ENCODE results near the gene DPP6.
"Not testable (repeated sequence)": the region's sequence is repeated elsewhere in the genome, so short reads cannot be mapped to it uniquely, and the experiment has no call there.

Gene DPP6

DNA sequence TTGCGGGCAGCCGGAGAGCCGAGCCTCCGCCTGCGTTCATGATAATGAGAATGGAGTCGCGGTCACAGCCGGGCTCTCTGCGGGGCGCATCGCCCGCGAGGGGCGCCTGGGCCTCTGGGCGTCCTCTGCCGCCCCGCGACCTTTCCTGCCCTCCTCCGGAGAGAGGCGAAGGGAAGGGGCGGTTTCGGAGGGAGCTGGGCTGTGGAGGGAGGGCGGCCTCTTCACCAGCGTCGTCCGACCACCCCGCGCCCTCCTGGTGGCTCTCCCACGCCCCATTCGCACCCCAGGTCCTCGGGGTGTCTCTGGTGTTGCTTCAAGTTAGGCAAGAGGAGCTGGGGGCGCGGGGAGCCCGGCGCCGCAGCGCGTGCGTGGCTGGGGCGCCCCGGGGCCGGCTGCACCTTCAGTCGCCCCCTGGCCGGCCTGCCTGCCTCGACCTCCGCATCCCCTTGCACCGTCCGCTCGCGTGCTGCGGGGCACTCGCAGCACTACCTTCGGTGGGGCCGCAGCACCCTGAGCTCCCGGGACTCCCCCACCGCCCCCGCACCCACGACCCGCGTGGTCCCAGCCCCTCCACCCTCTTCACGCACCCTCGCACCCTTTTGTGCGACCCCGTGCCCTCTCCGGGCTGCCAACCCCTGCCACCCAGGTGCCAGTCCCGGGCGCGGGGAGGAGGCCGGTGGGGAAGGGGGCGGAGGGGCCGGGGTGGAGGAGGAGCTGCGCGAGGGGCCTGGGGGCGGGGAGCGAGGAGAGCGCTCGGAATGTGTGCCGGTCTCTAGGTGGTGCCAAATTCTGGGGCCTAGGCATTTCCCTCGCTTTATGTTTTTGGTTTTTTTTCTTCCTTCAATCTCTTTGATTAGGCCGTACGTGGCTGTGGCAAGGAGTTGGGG is at the start of gene DPP6:
Gene DPP6 (plus strand): TSS at position 756 of the 887 bp plus-strand sequence.
- DNase-seq (ENCODE audit: low read depth), result not testable (repeated sequence)

DNA sequence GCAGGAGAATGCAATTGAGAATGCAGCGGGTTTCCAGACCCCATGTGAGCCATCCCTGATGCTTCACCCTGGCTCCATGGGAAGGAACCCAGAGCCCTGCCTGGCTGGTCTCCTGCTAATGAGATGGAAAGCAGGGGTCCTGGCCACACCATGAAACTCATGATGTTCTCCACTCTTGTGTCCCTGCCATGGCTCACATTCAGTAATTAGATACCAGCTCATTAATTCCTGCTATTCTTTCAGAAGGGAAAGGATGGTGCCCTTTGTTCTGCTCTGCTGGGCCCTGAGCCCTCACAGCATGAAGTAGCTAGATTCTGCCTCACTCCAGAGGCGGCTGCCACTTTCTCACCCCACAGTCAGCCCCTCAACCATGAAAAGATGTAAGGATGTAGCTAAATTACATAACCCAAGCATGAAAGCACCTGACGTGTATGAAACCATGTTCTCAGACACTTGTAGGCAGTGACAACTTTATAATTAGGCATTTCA is 42.7 kb upstream of the DPP6 start:
- not testable (repeated sequence) for DNase-seq (ENCODE audit: low read depth)

DNA sequence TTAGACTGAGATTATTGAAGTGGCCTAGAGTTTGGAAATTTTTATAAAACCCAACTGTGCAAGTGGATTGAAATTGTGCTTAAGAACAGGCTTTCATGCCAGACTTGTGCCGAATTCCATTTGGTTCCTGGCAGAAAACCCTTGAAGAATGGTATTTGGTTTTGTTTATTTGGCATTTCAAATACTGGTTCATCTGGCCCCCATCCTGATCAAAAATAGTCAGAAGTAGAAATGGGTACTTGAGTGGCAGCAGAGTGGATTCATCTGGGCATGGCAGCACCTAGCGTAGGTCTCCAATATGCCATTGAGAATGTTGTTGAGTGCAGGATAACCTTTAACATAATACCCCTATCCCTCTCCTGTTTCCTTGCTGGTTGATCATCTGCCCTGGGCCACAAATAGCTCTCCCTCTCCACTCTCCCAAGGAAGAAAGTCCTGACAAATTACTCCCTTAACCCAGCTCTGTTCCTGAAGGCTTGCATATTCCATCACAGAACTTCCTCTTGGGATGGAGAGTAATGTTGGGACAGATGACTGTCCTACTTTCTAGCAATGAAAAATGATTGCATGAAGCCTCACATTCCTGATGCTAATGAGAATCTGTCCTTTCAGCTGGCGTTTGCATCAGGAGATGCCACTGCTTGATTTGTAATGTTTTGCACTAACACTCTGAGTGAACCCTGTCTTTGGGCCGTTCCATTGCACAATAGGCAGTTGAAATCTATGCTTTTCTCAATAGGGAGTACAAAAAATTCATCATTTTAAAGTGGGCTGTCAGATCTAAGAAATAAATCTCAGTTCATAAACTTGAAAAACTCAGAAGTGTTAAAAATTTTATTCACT is 41.3 kb upstream of the DPP6 start:
- not testable (repeated sequence) for DNase-seq (ENCODE audit: low read depth)

DNA sequence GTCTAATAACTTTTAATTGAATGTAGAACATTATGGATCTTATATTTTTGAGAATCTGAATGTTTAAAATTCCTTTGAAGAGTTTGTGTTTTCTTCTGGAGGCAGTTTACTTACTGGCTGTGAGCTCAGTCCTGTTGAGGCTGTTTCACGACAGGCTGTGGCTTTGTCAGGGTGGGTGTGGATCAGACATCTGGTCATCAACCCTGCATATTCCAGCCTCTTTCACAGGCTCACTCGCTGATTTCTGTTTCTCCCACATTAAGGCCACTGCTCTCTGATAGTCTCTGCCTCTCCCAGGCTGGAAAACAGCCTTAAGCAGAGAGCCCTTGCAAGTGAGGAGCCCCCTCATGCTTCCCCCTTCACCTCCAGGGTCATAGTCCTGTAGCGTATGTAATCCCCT is 39.4 kb upstream of the DPP6 start:
- not testable (repeated sequence) for DNase-seq (ENCODE audit: low read depth)

DNA sequence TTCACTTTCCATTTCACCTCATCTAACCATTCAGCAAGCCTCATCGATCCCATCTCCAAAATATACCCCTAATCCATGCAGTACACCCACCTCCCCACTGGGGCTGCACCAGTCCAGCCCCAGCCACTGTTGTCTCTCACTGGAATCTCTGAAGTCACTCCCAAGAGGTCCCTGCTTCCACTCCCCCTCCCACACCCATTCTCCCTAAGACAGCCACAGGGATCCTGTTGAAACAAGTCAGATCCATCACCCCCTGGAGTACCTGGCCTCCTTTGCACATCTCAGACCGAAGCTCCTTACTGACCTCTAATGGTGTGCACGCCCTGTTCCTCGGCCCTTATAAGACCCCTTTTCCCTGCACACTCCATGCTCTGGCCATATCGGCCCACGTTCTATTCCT is 36.6 kb upstream of the DPP6 start:
- DNase-seq (ENCODE audit: low read depth), result not testable (repeated sequence)

DNA sequence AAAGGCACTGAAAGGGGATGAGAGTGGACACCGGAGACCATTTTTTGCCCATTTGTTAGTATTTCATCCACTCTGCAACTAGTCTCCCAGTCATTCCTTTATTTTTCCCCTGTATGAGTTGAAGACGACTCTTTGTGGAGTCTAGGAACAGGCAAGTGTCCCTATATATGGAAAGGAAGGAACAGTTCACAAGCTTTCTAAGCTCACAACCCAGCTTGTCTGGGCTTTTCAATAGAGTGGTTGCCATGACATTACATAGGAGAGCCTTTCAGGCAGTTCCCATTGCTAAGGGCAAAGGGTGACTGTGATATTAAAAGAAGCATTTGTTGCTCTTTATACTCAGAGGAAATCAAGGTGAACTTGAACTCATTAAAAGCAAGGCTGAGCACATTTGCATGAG is 33.8 kb upstream of the DPP6 start:
- DNase-seq (ENCODE audit: low read depth), result not testable (repeated sequence)

DNA sequence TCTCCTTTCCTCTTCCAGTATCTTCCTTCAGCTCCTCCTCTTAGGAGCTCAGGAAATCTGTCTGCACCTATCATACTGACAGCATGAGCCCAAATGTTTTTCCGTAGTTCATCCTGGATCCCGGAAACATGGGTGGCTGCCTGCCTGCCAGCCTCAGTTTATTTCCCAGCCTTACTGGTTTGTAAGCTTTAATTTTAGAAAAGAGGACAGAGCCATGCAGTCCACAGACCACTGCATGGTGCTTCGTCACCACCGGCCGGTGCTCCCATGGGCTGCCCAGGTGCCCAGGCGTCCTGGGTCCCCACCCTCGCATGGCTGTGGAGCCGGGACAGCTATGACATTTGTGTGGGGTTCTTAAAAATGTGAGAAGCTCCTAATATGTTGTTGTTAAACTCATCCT is 24.4 kb upstream of the DPP6 start:
- not testable (repeated sequence) for DNase-seq (ENCODE audit: low read depth)

DNA sequence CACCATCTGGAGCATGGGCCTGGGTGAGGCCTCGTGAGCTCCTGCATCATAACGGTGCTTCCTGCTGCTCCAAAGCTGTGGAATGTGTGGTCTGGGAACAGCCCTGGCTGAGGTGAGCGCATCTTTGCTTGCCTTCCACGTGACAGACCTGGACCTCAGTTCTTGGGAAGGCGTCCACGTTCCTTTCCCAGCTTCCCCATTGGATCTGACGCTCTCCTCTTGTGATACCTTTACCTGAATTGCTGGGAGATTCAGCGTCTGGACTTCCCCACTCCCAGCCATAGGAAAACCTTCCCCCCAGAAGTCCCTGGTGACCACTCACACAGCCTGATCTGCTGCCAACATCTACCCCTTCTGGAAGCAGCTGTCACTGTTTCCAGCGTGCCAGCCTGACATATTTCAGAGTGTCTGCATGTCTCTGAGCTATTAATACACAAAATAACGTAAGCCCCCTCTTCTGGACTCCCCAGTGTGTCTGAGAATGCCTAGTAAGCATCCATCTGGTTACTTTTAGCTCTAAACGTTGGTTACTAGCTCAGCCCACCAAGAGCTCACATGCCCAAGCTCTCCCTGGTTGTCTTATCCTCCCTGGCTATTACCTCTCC is 21.6 kb upstream of the DPP6 start:
- not testable (repeated sequence) for DNase-seq (ENCODE audit: low read depth)

DNA sequence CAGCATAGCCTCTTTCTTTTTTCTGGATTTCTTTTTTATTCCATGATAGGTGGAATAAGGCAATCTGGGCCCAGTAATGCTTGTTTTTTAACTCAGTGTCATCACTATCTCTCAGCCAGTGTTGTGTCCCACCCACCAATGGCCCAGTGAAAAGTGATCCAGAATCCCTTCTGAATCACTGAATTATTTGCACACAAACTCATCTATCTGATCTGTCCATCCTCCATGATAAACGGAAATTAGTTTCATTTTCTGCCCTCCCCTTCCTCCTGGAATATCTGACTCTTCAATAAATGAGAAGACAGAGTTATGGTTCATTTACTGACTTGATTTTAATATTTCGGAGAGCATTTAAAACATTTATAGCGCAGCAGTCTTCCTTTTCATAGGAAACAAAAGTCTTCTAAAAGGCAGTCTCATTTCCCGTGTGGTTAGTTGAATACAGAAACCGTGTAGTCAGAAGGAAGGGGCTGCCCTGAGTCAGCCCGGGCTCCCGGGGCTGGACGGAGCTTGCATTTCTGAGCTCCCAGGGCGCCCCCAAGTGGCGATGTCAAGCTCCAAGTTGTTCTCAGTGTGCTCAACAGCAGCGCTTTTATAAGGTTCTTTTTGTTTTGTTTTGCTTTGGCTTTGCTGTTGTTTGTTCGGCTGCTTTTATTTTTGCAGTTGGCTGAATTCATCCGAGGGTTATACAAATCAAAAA is 12.6 kb upstream of the DPP6 start:
- not testable (repeated sequence) for DNase-seq (ENCODE audit: low read depth)

DNA sequence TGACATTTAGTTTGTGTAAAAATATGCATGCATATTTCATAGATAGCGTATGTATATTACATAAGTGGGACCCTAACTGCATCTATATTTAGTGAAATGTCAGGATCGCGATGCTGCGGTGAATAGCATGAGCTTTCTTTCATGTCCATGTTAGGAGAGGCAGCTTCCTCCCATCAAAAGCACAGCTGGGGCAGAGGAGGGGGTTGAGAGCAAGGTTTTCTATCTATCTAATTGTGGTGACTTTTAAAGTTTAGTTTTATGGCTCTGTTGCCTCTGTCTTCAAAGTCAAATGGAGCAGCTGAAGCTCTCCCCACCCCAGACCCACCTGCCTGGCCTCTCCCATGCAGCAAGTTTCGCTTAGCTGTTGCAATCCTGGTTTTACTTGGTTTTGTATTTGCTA is 1.8 kb upstream of the DPP6 start:
- not testable (repeated sequence) for DNase-seq (ENCODE audit: low read depth)

DNA sequence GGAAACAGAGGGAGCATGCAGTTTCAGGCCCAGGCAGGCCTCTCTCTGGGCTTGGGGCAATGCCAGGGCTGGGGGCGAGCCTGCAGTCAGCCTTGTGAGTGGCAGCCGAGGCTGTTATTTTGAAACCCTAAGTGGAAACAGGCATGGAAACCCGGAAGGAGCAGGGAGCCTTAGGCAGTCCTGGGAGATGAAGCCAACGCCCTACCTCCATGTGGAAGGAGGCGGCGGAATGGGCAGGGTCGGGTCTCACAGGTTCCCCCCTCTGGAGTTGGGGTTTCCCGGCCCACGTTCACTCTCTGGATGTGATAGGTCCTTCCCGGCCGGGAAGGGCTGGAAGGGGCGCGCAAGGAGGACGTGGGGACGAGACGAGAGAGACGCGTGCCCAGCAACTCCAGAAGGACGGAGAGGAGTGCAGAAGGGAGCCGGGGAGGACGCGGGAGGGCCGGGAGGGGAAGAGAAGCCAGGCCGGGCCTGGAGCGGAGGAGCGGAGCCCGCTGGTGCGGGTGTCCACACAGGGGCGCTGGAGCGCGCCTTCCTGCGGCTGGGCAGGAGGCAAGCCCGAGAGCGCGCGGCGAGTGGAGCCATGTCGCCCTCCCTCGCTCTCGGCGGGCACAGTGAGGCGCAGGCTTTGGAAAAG is 1.1 kb upstream of the DPP6 start:
- DNase-seq (ENCODE audit: low read depth), result not testable (repeated sequence)

DNA sequence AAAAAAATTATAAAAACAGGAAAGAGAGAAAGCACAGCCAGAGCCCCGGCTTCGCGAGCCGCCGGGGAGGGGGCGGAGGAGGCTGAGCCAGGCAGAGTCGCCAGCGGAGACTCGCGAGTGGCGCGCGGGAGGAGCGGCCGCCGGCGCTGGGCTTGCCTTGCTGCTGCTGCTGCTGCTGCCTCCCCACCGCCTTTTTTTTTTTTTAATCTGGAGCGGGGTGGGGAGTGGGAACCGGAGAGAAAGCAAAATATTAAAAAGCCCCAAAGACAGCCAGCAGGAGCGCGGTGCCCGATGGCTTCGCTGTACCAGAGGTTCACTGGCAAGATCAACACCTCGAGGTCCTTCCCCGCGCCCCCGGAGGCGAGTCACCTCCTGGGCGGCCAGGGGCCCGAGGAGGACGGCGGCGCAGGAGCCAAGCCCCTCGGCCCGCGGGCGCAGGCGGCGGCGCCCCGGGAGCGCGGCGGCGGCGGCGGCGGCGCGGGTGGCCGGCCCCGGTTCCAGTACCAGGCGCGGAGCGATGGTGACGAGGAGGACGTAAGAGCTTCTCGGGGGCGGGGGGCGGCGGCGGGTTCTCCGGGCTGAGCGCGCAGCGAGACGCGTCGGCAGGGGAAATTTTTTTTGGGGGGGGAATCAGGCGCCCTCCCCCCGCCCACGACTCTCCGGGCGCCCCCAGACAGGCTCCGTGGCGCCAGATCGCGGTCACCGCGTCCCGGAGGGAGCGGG is 493 bp downstream of the DPP6 start:
- DNase-seq (ENCODE audit: low read depth), result not testable (repeated sequence)

DNA sequence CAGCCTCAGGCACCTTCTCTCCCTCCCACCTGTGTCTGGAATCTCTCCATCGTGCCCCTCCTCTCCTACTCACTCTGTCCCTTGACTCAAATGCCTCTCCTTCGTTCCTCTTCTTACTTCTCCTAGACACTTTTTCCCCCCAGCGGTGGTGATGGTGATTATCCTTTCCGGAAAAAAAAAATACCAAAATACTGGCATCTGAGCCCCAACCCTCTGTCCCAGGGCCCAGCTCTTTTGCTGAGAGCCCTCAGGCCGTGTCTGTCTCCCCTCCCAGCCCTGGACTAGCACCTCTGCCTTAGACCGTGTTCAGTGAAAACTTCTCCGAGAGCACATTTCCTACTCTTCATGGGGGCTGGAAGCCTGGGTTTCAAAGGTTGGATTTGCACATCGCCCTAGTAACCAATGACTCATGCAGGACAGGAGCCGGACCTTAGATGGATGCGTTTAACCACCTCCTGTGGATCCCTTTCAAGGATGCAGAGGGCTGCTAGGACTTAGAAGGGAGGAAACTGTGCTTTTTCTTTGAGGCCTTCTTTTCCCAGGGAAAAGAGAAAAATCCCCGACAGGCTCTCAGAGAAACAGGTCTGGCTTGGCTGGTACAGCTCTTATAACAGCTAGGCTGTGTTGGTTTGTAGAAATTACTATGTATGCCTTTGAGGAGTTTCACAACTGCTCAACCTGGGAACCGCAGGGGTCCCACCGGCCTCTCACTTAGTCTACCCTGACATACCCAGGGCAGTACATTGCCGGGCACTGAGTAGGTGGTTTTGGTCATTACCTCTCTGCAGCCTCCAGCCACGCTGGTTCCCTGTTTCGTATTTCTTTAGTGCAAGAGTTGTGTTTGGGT is 1.5 kb downstream of the DPP6 start:
- DNase-seq (ENCODE audit: low read depth), result not testable (repeated sequence)

DNA sequence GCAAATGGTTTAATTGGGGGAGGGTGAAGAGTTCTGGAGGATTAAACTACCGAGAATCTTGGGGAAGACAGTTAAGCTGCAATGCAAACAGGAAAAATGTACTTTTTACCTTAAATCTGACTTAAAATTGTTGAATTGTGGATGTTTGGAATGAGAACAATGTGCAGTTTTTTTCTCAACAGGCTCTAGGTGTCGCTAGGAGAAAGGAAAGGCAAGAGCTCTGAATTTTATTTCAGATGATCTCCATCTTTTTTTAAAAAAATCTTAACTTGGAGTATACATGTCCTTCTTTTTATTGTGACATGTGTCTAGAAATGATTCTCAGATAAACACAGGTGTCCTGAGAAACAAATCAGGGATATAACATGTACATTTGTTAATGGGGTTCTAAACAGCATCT is 2.5 kb downstream of the DPP6 start:
- not testable (repeated sequence) for DNase-seq (ENCODE audit: low read depth)

DNA sequence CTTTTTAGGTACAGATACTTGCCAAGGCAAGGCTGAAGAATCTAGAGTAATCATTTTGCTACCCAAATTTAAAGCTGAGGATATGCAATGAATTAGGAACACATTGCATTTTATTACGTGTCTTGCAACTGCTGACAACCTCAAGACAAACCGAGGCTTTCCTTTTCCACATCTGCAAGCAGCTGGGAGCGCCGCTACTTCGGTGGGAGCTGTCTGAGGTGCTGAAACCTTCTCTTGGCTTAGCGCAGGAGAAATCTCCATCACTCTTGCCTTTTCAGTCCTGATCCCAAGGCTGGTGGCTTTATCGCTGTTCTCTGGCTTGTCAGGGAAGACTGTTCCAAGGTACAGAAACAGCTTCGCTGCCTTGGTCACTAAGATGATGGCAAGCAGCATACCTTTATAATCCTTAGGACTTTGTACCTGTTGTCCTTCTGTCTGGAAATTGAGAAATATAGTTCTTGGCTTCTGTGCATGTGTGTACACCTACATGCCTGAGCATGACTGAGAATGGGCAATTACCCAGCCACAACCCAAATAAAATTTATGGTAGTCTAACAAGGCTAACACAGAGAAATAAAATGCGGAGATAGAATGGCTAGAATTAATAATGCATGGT is 3.4 kb downstream of the DPP6 start:
- DNase-seq (ENCODE audit: low read depth), result not testable (repeated sequence)

DNA sequence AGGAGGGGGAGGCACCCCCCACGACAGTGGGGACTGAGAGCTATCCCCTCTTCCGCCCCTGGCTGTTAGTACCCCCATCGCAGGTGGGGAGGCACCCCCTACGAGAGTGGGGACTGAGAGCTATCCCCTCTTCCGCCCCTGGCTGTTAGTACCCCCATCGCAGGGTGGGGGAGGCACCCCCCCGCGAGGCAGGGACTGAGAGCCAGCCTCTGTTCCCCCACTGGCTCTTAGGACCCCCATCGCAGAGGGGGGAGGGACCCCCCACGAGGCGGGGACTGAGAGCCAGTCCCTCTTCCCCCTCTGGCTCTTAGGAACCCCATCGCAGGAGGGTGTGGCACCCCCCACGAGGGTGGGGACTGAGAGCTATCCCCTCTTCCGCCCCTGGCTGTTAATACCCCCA is 6.6 kb downstream of the DPP6 start:
- DNase-seq (ENCODE audit: low read depth), result not testable (repeated sequence)

DNA sequence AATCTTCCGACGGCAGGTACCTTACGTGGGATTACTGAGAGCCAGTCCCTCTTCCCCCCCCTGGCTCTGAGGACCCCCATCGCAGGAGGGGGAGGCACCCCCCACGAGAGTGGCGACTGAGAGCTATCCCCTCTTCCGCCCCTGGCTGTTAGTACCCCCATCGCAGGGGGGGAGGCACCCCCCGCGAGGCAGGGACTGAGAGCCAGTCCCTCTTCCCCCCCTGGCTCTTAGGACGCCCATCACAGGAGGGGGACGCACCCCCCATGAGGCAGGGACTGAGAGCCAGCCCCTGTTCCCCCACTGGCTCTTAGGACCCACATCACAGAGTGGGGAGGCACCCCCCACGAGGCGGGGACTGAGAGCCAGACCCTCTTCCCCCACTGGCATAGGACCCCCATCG is 8.4 kb downstream of the DPP6 start:
- not testable (repeated sequence) for DNase-seq (ENCODE audit: low read depth)

DNA sequence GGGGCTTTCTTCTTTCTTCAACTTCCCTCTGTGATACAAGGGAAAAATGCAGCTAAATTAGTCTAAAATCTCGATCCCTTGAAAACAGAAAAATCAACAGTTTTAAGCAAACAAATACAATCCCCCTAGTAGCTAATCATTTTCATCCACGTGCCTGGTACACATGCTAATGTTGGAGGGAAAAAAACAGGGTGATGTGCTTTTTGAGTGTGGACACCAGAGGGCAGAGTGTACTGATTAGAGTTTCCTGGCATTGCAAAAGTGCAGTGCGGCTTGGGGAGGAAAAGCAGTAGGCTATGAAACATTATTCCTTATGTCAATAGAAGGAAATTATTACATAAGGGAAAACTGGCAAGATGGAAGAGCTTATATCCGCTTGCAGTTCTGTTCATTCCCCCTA is 19.6 kb downstream of the DPP6 start:
- not testable (repeated sequence) for DNase-seq (ENCODE audit: low read depth)
